Measurements from ENCODE around the gene REG4.

- no peak for TF ChIP-seq HDGF (IDR thresholded peaks at IDR 0.05; ENCODE audit: borderline replicate concordance)
- no peak for TF ChIP-seq NFRKB (IDR thresholded peaks at IDR 0.05)
- no peak for TF ChIP-seq ELF4 (IDR thresholded peaks at IDR 0.05)
- no peak for TF ChIP-seq BHLHE40 (IDR thresholded peaks at IDR 0.05; ENCODE audit: borderline replicate concordance)
- no peak for TF ChIP-seq ARNT (IDR thresholded peaks at IDR 0.05)
- no peak for TF ChIP-seq SUZ12 (IDR thresholded peaks at IDR 0.05)
- no peak for TF ChIP-seq FOXM1 (IDR thresholded peaks at IDR 0.05; ENCODE audit: borderline replicate concordance)
- TF ChIP-seq FOXA1 (IDR thresholded peaks at IDR 0.05): no peak
These were observed 48.4 kb upstream of the REG4 start for GRCh38 chr1:119859647-119860046.
